Neural progenitor cell (in vitro differentiated cells): ENCODE data around the gene SAP30L. TPM values are rescaled to one million over a fixed set of nuclear protein-coding genes. Genes with fewer than 3 reads are reported as not detected.

Experiments used
- DNase-seq: peaks from one replicate; pipeline ENCODE4 v3.0.0-alpha.2; 2016; ENCODE audit warnings: low spot score
- H2AFZ ChIP-seq: fragments of 200-600 bp; sonication (generic); replicated peaks from 2 replicates; pipeline ENCODE4 v1.6.1; 2016; ENCODE audit warnings: antibody characterized with exemption
- H3F3A ChIP-seq: fragments of 200-600 bp; sonication (generic); 2 replicates; pipeline ENCODE4 v1.6.1; 2016; ENCODE audit warnings: antibody characterized with exemption, low read depth
- H3K27ac ChIP-seq: fragments of 200-600 bp; sonication (generic); 2 replicates; pipeline ENCODE4 v1.5.1; 2016; ENCODE audit warnings: mild to moderate bottlenecking
- H3K27me3 ChIP-seq: fragments of 200-600 bp; sonication (generic); 2 replicates; pipeline ENCODE4 v1.6.1; 2016; ENCODE audit warnings: mild to moderate bottlenecking, moderate library complexity
- H3K36me3 ChIP-seq: fragments of 200-600 bp; sonication (generic); 2 replicates; pipeline ENCODE4 v1.5.1; 2016
- H3K4me1 ChIP-seq: fragments of 200-600 bp; sonication (generic); 2 replicates; pipeline ENCODE4 v1.6.1; 2016; ENCODE audit warnings: mixed run types
- H3K4me2 ChIP-seq: fragments of 200-600 bp; sonication (generic); 2 replicates; pipeline ENCODE4 v1.6.1; 2016
- H3K4me3 ChIP-seq: fragments of 200-600 bp; sonication (generic); 2 replicates; pipeline ENCODE4 v1.5.1; 2016
- H3K79me2 ChIP-seq: fragments of 200-600 bp; sonication (generic); 2 replicates; pipeline ENCODE4 v1.6.1; 2016; ENCODE audit warnings: low read depth
- H3K9ac ChIP-seq: fragments of 200-600 bp; sonication (generic); 2 replicates; pipeline ENCODE4 v1.6.1; 2016
- H3K9me3 ChIP-seq: fragments of 200-600 bp; sonication (generic); 2 replicates; pipeline ENCODE4 v1.5.1; 2016; ENCODE audit warnings: low read depth
- H4K20me1 ChIP-seq: fragments of 200-600 bp; sonication (generic); 2 replicates; pipeline ENCODE4 v1.6.1; 2016; ENCODE audit warnings: low read depth
- H3K27ac Mint-ChIP-seq: 3 replicates; pipeline ENCODE4 v1.8.0; 2021; ENCODE audit warnings: mixed read lengths
- H3K27me3 Mint-ChIP-seq: 2 replicates; pipeline ENCODE4 v1.8.0; 2022; ENCODE audit warnings: low read depth, mild to moderate bottlenecking, inconsistent platforms, moderate library complexity, mixed read lengths; ENCODE audit not compliant: insufficient read depth
- H3K36me3 Mint-ChIP-seq: 3 replicates; pipeline ENCODE4 v1.8.0; 2021; ENCODE audit warnings: mixed read lengths
- H3K4me1 Mint-ChIP-seq: 3 replicates; pipeline ENCODE4 v1.8.0; 2021; ENCODE audit warnings: mixed read lengths
- H3K4me3 Mint-ChIP-seq: 3 replicates; pipeline ENCODE4 v1.8.0; 2021; ENCODE audit warnings: mild to moderate bottlenecking, moderate library complexity, mixed read lengths
- H3K9me3 Mint-ChIP-seq: 3 replicates; pipeline ENCODE4 v1.8.0; 2020; ENCODE audit warnings: mixed read lengths
- CTCF ChIP-seq: fragments of 200-600 bp; sonication (generic); IDR thresholded peaks from 2 replicates; pipeline ENCODE4 v1.5.1; 2017; ENCODE audit warnings: antibody characterized with exemption, mild to moderate bottlenecking
- EZH2 ChIP-seq: fragments of 200-600 bp; sonication (generic); IDR thresholded peaks from 2 replicates; pipeline ENCODE4 v1.6.1; 2017; ENCODE audit warnings: antibody characterized with exemption, mild to moderate bottlenecking, moderate library complexity
- EZH2phosphoT487 ChIP-seq: fragments of 200-600 bp; sonication (generic); IDR thresholded peaks from 2 replicates; pipeline ENCODE4 v1.6.1; 2017; ENCODE audit warnings: antibody characterized with exemption
- total RNA-seq: library from RNA; depleted of rRNA; stranded (reverse); fragments of >200 nt; gene quantifications from 2 replicates; pipeline ENCODE4 v1.2.3, GENCODE V29; 2015; ENCODE audit warnings: low replicate concordance

Gene SAP30L
- total RNA-seq, 1 donor from 2014 or later = 13.2 TPM

GRCh38 chr5:154442801-154443200 lies 3.0 kb upstream of the SAP30L start:
- peaks cover 27% of the 10 kb centered on the region for H3K36me3 Mint-ChIP-seq
- H3K27me3 Mint-ChIP-seq = peaks cover 2% of the 10 kb centered on the region

GRCh38 chr5:154444556-154445421 lies 1.0 kb upstream of the SAP30L start:
- TF ChIP-seq CTCF = no peak
- no peak for TF ChIP-seq EZH2phosphoT487
- peak; percentile 13 for TF ChIP-seq EZH2
- H3K27me3 Mint-ChIP-seq = peaks cover 2% of the 10 kb centered on the region
- Histone ChIP-seq H4K20me1 (peaks cover 36% of the 10 kb centered on the region), H3K4me3 (peak overlapping the region; percentile 77), H3K4me1 (peaks cover 11% of the 10 kb centered on the region), H3K4me2 (peak overlapping the region; percentile 96), H3K79me2 (peaks cover 45% of the 10 kb centered on the region), H3K36me3 (no peaks in the 10 kb centered on the region), H3K9me3 (no peaks in the 10 kb centered on the region), H3K27ac (no peak overlapping the region), H3F3A (peaks cover 16% of the 10 kb centered on the region), H3K27me3 (peaks cover 5% of the 10 kb centered on the region), H2AFZ (peak overlapping the region; percentile 84), H3K9ac (peak overlapping the region; percentile 43)
- peaks cover 21% of the 10 kb centered on the region for H3K4me1 Mint-ChIP-seq
- H3K4me3 Mint-ChIP-seq = peak overlapping the region; percentile 95
- H3K27ac Mint-ChIP-seq = peak overlapping the region; percentile 39
- peaks cover 15% of the 10 kb centered on the region for H3K36me3 Mint-ChIP-seq
- H3K9me3 Mint-ChIP-seq = no peaks in the 10 kb centered on the region
- DNase-seq = peak; percentile 59

More at GRCh38 chr5:154442801-154443200, 3.0 kb upstream of the SAP30L start:
- H3K9me3 Mint-ChIP-seq = no peaks in the 10 kb centered on the region
- peaks cover 16% of the 10 kb centered on the region for H3K4me1 Mint-ChIP-seq
- peaks cover 5% of the 10 kb centered on the region for H3K27me3 ChIP-seq
- H3K27ac Mint-ChIP-seq = no peak overlapping the region
- no peak for TF ChIP-seq EZH2phosphoT487
- no peak for TF ChIP-seq CTCF
- TF ChIP-seq EZH2 = no peak
- H3K27ac ChIP-seq = no peak overlapping the region
- no peak for DNase-seq
- peaks cover 28% of the 10 kb centered on the region for H3K79me2 ChIP-seq
- H4K20me1 ChIP-seq = peaks cover 17% of the 10 kb centered on the region
- no peaks in the 10 kb centered on the region for H3K36me3 ChIP-seq
- H2AFZ ChIP-seq = no peak overlapping the region
- no peak overlapping the region for H3K9ac ChIP-seq
- peaks cover 11% of the 10 kb centered on the region for H3K4me1 ChIP-seq
- H3K4me3 Mint-ChIP-seq = no peak overlapping the region
- no peak overlapping the region for H3K4me2 ChIP-seq
- H3K9me3 ChIP-seq = no peaks in the 10 kb centered on the region
- no peak overlapping the region for H3K4me3 ChIP-seq
- H3F3A ChIP-seq = peaks cover 16% of the 10 kb centered on the region

GRCh38 chr5:154446195-154447088 lies 645 bp downstream of the SAP30L start:
- Mint-ChIP-seq H3K4me1 (peaks cover 21% of the 10 kb centered on the region), H3K27ac (no peak overlapping the region), H3K36me3 (peaks cover 14% of the 10 kb centered on the region), H3K9me3 (no peaks in the 10 kb centered on the region), H3K27me3 (peaks cover 2% of the 10 kb centered on the region), H3K4me3 (peak overlapping the region; percentile 97)
- peaks cover 11% of the 10 kb centered on the region for H3K4me1 ChIP-seq
- peaks cover 16% of the 10 kb centered on the region for H3F3A ChIP-seq
- peak overlapping the region; percentile 77 for H3K4me3 ChIP-seq
- H3K9me3 ChIP-seq = no peaks in the 10 kb centered on the region
- peak overlapping the region; percentile 85 for H2AFZ ChIP-seq
- peaks cover 5% of the 10 kb centered on the region for H3K27me3 ChIP-seq
- TF ChIP-seq CTCF (no peak), EZH2phosphoT487 (no peak), EZH2 (no peak)
- peak overlapping the region; percentile 66 for H3K9ac ChIP-seq
- no peaks in the 10 kb centered on the region for H3K36me3 ChIP-seq
- no peak overlapping the region for H3K27ac ChIP-seq
- peak overlapping the region; percentile 96 for H3K4me2 ChIP-seq
- peak; percentile 78 for DNase-seq
- H4K20me1 ChIP-seq = peaks cover 46% of the 10 kb centered on the region
- peaks cover 45% of the 10 kb centered on the region for H3K79me2 ChIP-seq
